A549 (cell line): ENCODE results near the gene NFATC2. TPM values are rescaled to one million over a fixed set of nuclear protein-coding genes. Genes with fewer than 3 reads are reported as not detected.
A peak's percentile ranks its signal among the peaks of the same experiment; 100 is the strongest.

Experiments
- ATAC-seq, 2 experiments: fragments of 200-7000 bp in 1 of 2; fragments of >200 bp in 1 of 2; cut with Nextera tagmentation in 1 of 2; cut with Tn5 transposase in 1 of 2; 3 replicates each; pipeline versions ENCODE4 v1.8.0 to v1.9.1; 2018 to 2020; ENCODE audit warnings: mild to moderate bottlenecking in 1 of 2, moderate library complexity in 1 of 2
- CTCF ChIA-PET: fragments of 300-600 bp; sonication (Branson Sonifier 250); formaldehyde crosslinking; extraction: SDS; loops from one replicate; lab custom pipeline; 2021; ENCODE audit warnings: antibody characterized with exemption, inconsistent platforms; lab: Yijun Ruan, JAX
- POLR2A ChIA-PET: fragments of 350-600 bp; formaldehyde crosslinking; extraction: SDS; loops from one replicate; lab custom pipeline; 2021; ENCODE audit warnings: antibody characterized with exemption, inconsistent platforms; lab: Yijun Ruan, JAX
- DNase-seq, 2 experiments: peaks; one replicate each; pipeline versions ENCODE4 v3.0.0 to v3.0.0-alpha.2; 2011 to 2016; ENCODE audit warnings: low read depth in 1 of 2, low spot score in 1 of 2
- FAIRE-seq: peaks from 2 replicates; lab custom pipeline; 2011; peaks lifted over from hg19 to GRCh38; lab: Jason Lieb, UNC
- H3K27ac ChIP-seq, 2 experiments: fragments of >200 bp; sonication (Bioruptor Twin); formaldehyde crosslinking; 3 replicates each; pipeline ENCODE4 v1.5.1; 2016 to 2017
- H3K4me1 ChIP-seq: fragments of >200 bp; sonication (Bioruptor Twin); formaldehyde crosslinking; 3 replicates; pipeline ENCODE4 v1.6.1; 2016
- H3K4me2 ChIP-seq: fragments of >200 bp; sonication (Bioruptor Twin); formaldehyde crosslinking; 3 replicates; pipeline ENCODE4 v1.6.1; 2016
- H3K4me3 ChIP-seq: fragments of >200 bp; sonication (Bioruptor Twin); formaldehyde crosslinking; 3 replicates; pipeline ENCODE4 v1.5.1; 2016
- H3K9me3 ChIP-seq: fragments of >200 bp; sonication (Bioruptor Twin); formaldehyde crosslinking; 3 replicates; pipeline ENCODE4 v1.6.1; 2016
- ATOH8 ChIP-seq: fragments of 250-450 bp; sonication (Bioruptor Pico); IDR thresholded peaks from 2 replicates; pipeline ENCODE4 v1.5.0; 2020; ENCODE audit warnings: low read depth, mild to moderate bottlenecking, moderate library complexity
- BCL3 ChIP-seq: fragments of >200 bp; sonication (Bioruptor Twin); formaldehyde crosslinking; IDR thresholded peaks from 3 replicates; pipeline ENCODE4 v1.6.1; 2016
- CHD2 ChIP-seq: fragments of 150-350 bp; IDR thresholded peaks from 2 replicates; pipeline ENCODE4 v1.6.1; 2014; ENCODE audit warnings: low read length; ENCODE audit not compliant: partially characterized antibody
- E2F6 ChIP-seq: IDR thresholded peaks from 2 replicates; pipeline ENCODE4 v1.6.1; 2012; ENCODE audit warnings: low read depth, borderline replicate concordance
- EP300 ChIP-seq, 2 experiments: fragments of >200 bp; sonication (Bioruptor Twin); formaldehyde crosslinking; IDR thresholded peaks; 2 replicates in 1 of 2; 3 replicates in 1 of 2; pipeline ENCODE4 v1.6.1; 2016 to 2017
- FOSB ChIP-seq: fragments of 250-450 bp; sonication (Bioruptor Pico); IDR thresholded peaks from 2 replicates; pipeline ENCODE4 v1.5.0; 2020; ENCODE audit warnings: mild to moderate bottlenecking, moderate library complexity
- FOSL2 ChIP-seq, 2 experiments: fragments of 450-650 bp in 1 of 2; fragments of >200 bp in 1 of 2; sonication (Bioruptor Twin) in 1 of 2; formaldehyde crosslinking; IDR thresholded peaks; 2 replicates each; pipeline versions ENCODE4 v1.5.0 to v1.6.1; 2016 to 2020; ENCODE audit warnings: mild to moderate bottlenecking in 1 of 2, moderate library complexity in 1 of 2
- GATA3 ChIP-seq: IDR thresholded peaks from 2 replicates; pipeline ENCODE4 v1.6.1; 2012; ENCODE audit warnings: borderline replicate concordance
- HDAC2 ChIP-seq: fragments of 200-600 bp; sonication (generic); IDR thresholded peaks from 2 replicates; pipeline ENCODE4 v1.6.1; 2016
- HES2 ChIP-seq: fragments of >200 bp; sonication (Bioruptor Twin); formaldehyde crosslinking; IDR thresholded peaks from 2 replicates; pipeline ENCODE4 v1.6.1; 2016
- HEYL ChIP-seq: fragments of 250-450 bp; sonication (Bioruptor Pico); IDR thresholded peaks from 2 replicates; pipeline ENCODE4 v1.8.0; 2021; ENCODE audit warnings: mild to moderate bottlenecking, moderate library complexity
- HOXB5 ChIP-seq: fragments of 250-450 bp; sonication (Bioruptor Pico); IDR thresholded peaks from 2 replicates; pipeline ENCODE4 v1.5.0; 2020; ENCODE audit warnings: mild to moderate bottlenecking, moderate library complexity
- JUNB ChIP-seq: fragments of >200 bp; sonication (Bioruptor Twin); formaldehyde crosslinking; IDR thresholded peaks from 2 replicates; pipeline ENCODE4 v1.6.1; 2016
- KDM1A ChIP-seq: fragments of 200-600 bp; sonication (generic); IDR thresholded peaks from 2 replicates; pipeline ENCODE4 v1.6.1; 2016; ENCODE audit warnings: low read depth, mild to moderate bottlenecking
- KDM5A ChIP-seq: fragments of 200-600 bp; sonication (generic); IDR thresholded peaks from 2 replicates; pipeline ENCODE4 v1.6.1; 2016; ENCODE audit warnings: antibody characterized with exemption, mild to moderate bottlenecking
- MAZ ChIP-seq: fragments of 150-350 bp; IDR thresholded peaks from 2 replicates; pipeline ENCODE4 v1.6.1; 2014; ENCODE audit warnings: antibody characterized with exemption, low read depth, low read length, borderline replicate concordance
- MYC ChIP-seq: IDR thresholded peaks from 2 replicates; pipeline ENCODE4 v1.6.1; 2012; ENCODE audit warnings: mild to moderate bottlenecking, inconsistent platforms, low read length, improper control_type of control experiment, borderline replicate concordance
- NFE2L2 ChIP-seq: fragments of 150-350 bp; conservative IDR thresholded peaks from 2 replicates; pipeline ENCODE4 v1.6.1; 2014; ENCODE audit warnings: low read length
- NR3C1 ChIP-seq: fragments of >200 bp; sonication (Bioruptor Twin); formaldehyde crosslinking; IDR thresholded peaks from 3 replicates; pipeline ENCODE4 v1.6.1; 2017
- PHF8 ChIP-seq: fragments of 200-600 bp; sonication (generic); IDR thresholded peaks from 2 replicates; pipeline ENCODE4 v1.6.1; 2016; ENCODE audit warnings: low read depth, mild to moderate bottlenecking, antibody characterized with exemption, moderate library complexity, borderline replicate concordance
- POLR2AphosphoS2 ChIP-seq: conservative IDR thresholded peaks from 2 replicates; pipeline ENCODE4 v1.6.1; 2012; ENCODE audit warnings: low read length, improper control_type of control experiment, inconsistent platforms
- RNF2 ChIP-seq: fragments of 200-600 bp; sonication (generic); IDR thresholded peaks from 2 replicates; pipeline ENCODE4 v1.6.1; 2016; ENCODE audit warnings: low read depth, mild to moderate bottlenecking, antibody characterized with exemption, moderate library complexity, borderline replicate concordance
- TFCP2L1 ChIP-seq: fragments of 250-450 bp; sonication (Bioruptor Pico); IDR thresholded peaks from 2 replicates; pipeline ENCODE4 v1.5.0; 2021; ENCODE audit warnings: mild to moderate bottlenecking
- USF2 ChIP-seq: fragments of 450-650 bp; IDR thresholded peaks from 2 replicates; pipeline ENCODE4 v1.6.1; 2014; ENCODE audit warnings: antibody characterized with exemption
- WGBS: methylation state at CpG from one replicate; pipeline ENCODE4 v1.1.6; 2017; ENCODE audit errors: missing lambda C conversion rate; 5-methylcytosine and 5-hydroxymethylcytosine counted together
- polyA plus RNA-seq, 4 experiments: library from polyadenylated mRNA; depleted of rRNA in 3 of 4; stranded (reverse); fragments of >200 nt; fragmentation: RNase III in 1 of 4; extraction: RNeasy Plus Mini Kit Qiagen cat#74134 plus additional on column Dnase treatment in 1 of 4; gene quantifications; 2 replicates in 3 of 4; 3 replicates in 1 of 4; pipeline ENCODE4 v1.2.3, GENCODE V29; 2011 to 2017

The NFATC2 gene
- polyA plus RNA-seq, 2 of the 4 experiments (the other 2 are of a cell fraction), result 0.75 to 1.6 TPM

- DNase-seq, result no peak
- no peak for FAIRE-seq
- Histone ChIP-seq H3K9me3 (no peaks in the 10 kb centered on the region), H3K27ac (no peak overlapping the region), H3K4me3 (no peak overlapping the region), H3K4me1 (peaks cover 6% of the 10 kb centered on the region; the same call in 2 of the 3 replicates), H3K4me2 (no peak overlapping the region)
- POLR2A ChIA-PET, result no interaction called here
- WGBS, result 31% methylated on average over 2 of the region's 3 CpGs
- ATAC-seq, result peak in 1 of 2 experiments; percentile 44; a peak in 1 of 6 replicates
- CTCF ChIA-PET, result interaction anchor here (0.7 to 1.1 kb wide), 2 partner anchors 8 to 94 kb away, joined by 3 read pairs; no protein-coding TSS in a partner anchor
- no peak for TF ChIP-seq USF2
- TF ChIP-seq BCL3, result no peak
- no peak for TF ChIP-seq GATA3
- no peak for TF ChIP-seq JUNB
- no peak for TF ChIP-seq HOXB5 (CRISPR knock-in tag)
- no peak for TF ChIP-seq PHF8
- no peak for TF ChIP-seq HES2
- no peak for TF ChIP-seq HEYL (CRISPR knock-in tag)
Observed at GRCh38 chr20:51500311-51500710, 42.2 kb downstream of the NFATC2 start.

GRCh38 chr20:51498765-51499540, 43.6 kb downstream of the NFATC2 start:
- WGBS, result 84% methylated on average over 11 of the region's 11 CpGs
- FAIRE-seq, result no peak

More at GRCh38 chr20:51498765-51499540, 43.6 kb downstream of the NFATC2 start:
- TF ChIP-seq FOSB, result no peak
- TF ChIP-seq POLR2AphosphoS2, result no peak
- TF ChIP-seq CHD2, result no peak
- TF ChIP-seq MYC, result no peak
- TF ChIP-seq HOXB5 (CRISPR knock-in tag), result no peak
- no peak for TF ChIP-seq NR3C1
- no peak for TF ChIP-seq RNF2
- no peak for TF ChIP-seq MAZ
- no peak for TF ChIP-seq E2F6
- no peak for TF ChIP-seq ATOH8
- no peak for TF ChIP-seq HEYL (CRISPR knock-in tag)
- TF ChIP-seq JUNB, result no peak
- TF ChIP-seq KDM1A, result no peak
- TF ChIP-seq FOSL2 (IDR thresholded peaks at IDR 0.05), result no peak
- no peak for TF ChIP-seq FOSL2 (CRISPR knock-in tag; IDR thresholded peaks at IDR 0.05)
- TF ChIP-seq NFE2L2, result no peak
- TF ChIP-seq TFCP2L1 (CRISPR knock-in tag), result no peak
- TF ChIP-seq EP300 (IDR thresholded peaks at IDR 0.05), result no peak
- TF ChIP-seq KDM5A, result no peak
- TF ChIP-seq HDAC2, result no peak
- H3K4me2 ChIP-seq, result no peak overlapping the region
- H3K4me3 ChIP-seq, result no peak overlapping the region
- CTCF ChIA-PET, result interaction anchor here (0.6 to 1.0 kb wide), 2 partner anchors 11 to 127 kb away, joined by 3 to 4 read pairs; no protein-coding TSS in a partner anchor
- no peak for DNase-seq
- no peak overlapping the region for H3K27ac ChIP-seq
- H3K9me3 ChIP-seq, result no peaks in the 10 kb centered on the region
- no peak for ATAC-seq
- POLR2A ChIA-PET, result no interaction called here
- H3K4me1 ChIP-seq, result peaks cover 6% of the 10 kb centered on the region; the same call in 2 of the 3 replicates
